K562 (cell line): Measurements from ENCODE around the gene IL27RA. TPM values are rescaled to one million over a fixed set of nuclear protein-coding genes. Genes with fewer than 3 reads are reported as not detected.

Experiments
- ARID2 ChIP-seq: fragments of 450-650 bp; IDR thresholded peaks from 2 replicates; pipeline ENCODE4 v1.6.1; 2017; ENCODE audit warnings: antibody characterized with exemption, mild to moderate bottlenecking
- CBFA2T3 ChIP-seq: fragments of 450-650 bp; IDR thresholded peaks from 2 replicates; pipeline ENCODE4 v1.6.1; 2017
- CCNT2 ChIP-seq: IDR thresholded peaks from 2 replicates; pipeline ENCODE4 v1.6.1; 2011; ENCODE audit warnings: borderline replicate concordance, low read depth, mild to moderate bottlenecking, moderate library complexity, mixed read lengths, low read length; ENCODE audit not compliant: insufficient read length; ENCODE audit errors: extremely low read depth
- EGR1 ChIP-seq: fragments of 450-650 bp; conservative IDR thresholded peaks from 2 replicates; pipeline ENCODE4 v1.6.1; 2017; ENCODE audit warnings: mild to moderate bottlenecking
- FOS ChIP-seq: IDR thresholded peaks from 3 replicates; pipeline ENCODE4 v1.6.1; 2011; ENCODE audit not compliant: insufficient read length; ENCODE audit errors: extremely low read depth
- FOXA3 ChIP-seq, 2 experiments: fragments of 450-650 bp in 1 of 2; sonication (generic) in 1 of 2; formaldehyde crosslinking; IDR thresholded peaks in 1 of 2; conservative IDR thresholded peaks in 1 of 2; 2 replicates each; pipeline versions ENCODE4 v1.4.0 to v1.8.0; 2020 to 2022; ENCODE audit warnings: mild to moderate bottlenecking in 2 of 2, missing genetic modification reagents in 1 of 2
- MEF2A ChIP-seq: IDR thresholded peaks from 2 replicates; pipeline ENCODE4 v1.6.1; 2011; ENCODE audit warnings: low read depth, mild to moderate bottlenecking, low read length, moderate library complexity; ENCODE audit not compliant: control insufficient read depth
- MIER1 ChIP-seq: fragments of 450-650 bp; IDR thresholded peaks from 2 replicates; pipeline ENCODE4 v1.6.1; 2016; ENCODE audit warnings: antibody characterized with exemption, mild to moderate bottlenecking, low read depth
- NEUROD1 ChIP-seq: fragments of 150-350 bp; IDR thresholded peaks from 2 replicates; pipeline ENCODE4 v1.6.1; 2014; ENCODE audit warnings: borderline replicate concordance, low read length, low read depth; ENCODE audit not compliant: partially characterized antibody
- NFIX ChIP-seq: fragments of 250-450 bp; sonication (Bioruptor Pico); IDR thresholded peaks from 2 replicates; pipeline ENCODE4 v1.4.0; 2020; ENCODE audit warnings: low read depth, mild to moderate bottlenecking, moderate library complexity
- NFRKB ChIP-seq: fragments of 450-650 bp; IDR thresholded peaks from 2 replicates; pipeline ENCODE4 v1.6.1; 2016; ENCODE audit warnings: low read depth
- PCBP2 ChIP-seq: fragments of 200-400 bp; formaldehyde crosslinking; IDR thresholded peaks from 2 replicates; pipeline ENCODE4 v1.6.1; 2018; ENCODE audit warnings: low read length, low read depth, mild to moderate bottlenecking, moderate library complexity; ENCODE audit not compliant: poor library complexity, severe bottlenecking
- POLR3A ChIP-seq: IDR thresholded peaks from 2 replicates; pipeline ENCODE4 v1.6.1; 2011; ENCODE audit warnings: borderline replicate concordance, mild to moderate bottlenecking, moderate library complexity; ENCODE audit not compliant: insufficient read length, insufficient read depth; ENCODE audit errors: extremely low read depth
- SIN3A ChIP-seq, 2 experiments: fragments of 150-350 bp in 1 of 2; IDR thresholded peaks; 2 replicates each; pipeline ENCODE4 v1.6.1; 2011 to 2016; ENCODE audit warnings: borderline replicate concordance in 2 of 2, low read depth in 2 of 2, low read length in 2 of 2, mild to moderate bottlenecking in 2 of 2, moderate library complexity in 2 of 2; ENCODE audit not compliant: control insufficient read depth in 1 of 2
- SRSF3 ChIP-seq: fragments of 200-400 bp; formaldehyde crosslinking; IDR thresholded peaks from 2 replicates; pipeline ENCODE4 v1.6.1; 2016; ENCODE audit warnings: mild to moderate bottlenecking, low read length, moderate library complexity; ENCODE audit not compliant: insufficient read depth
- TGIF2 ChIP-seq: sonication (generic); formaldehyde crosslinking; IDR thresholded peaks from 2 replicates; pipeline ENCODE4 v1.8.1; 2022; ENCODE audit warnings: mild to moderate bottlenecking, missing genetic modification reagents, moderate library complexity
- TSC22D4 ChIP-seq: fragments of 450-650 bp; IDR thresholded peaks from 2 replicates; pipeline ENCODE4 v1.6.1; 2016; ENCODE audit warnings: missing genetic modification characterization, missing biosample characterization, control low read depth
- TSHZ1 ChIP-seq: fragments of 250-450 bp; sonication (Bioruptor Pico); IDR thresholded peaks from 2 replicates; pipeline ENCODE4 v1.4.0; 2020; ENCODE audit warnings: mild to moderate bottlenecking, moderate library complexity
- U2AF1 ChIP-seq: fragments of 200-400 bp; formaldehyde crosslinking; optimal IDR thresholded peaks from 2 replicates; pipeline ENCODE3; 2017; ENCODE audit warnings: mild to moderate bottlenecking, low read depth, low read length, moderate library complexity
- ZBTB8A ChIP-seq: fragments of 450-650 bp; IDR thresholded peaks from 2 replicates; pipeline ENCODE4 v1.6.1; 2018; ENCODE audit warnings: mild to moderate bottlenecking, moderate library complexity; ENCODE audit not compliant: partially characterized antibody
- ZNF184 ChIP-seq: sonication (generic); formaldehyde crosslinking; IDR thresholded peaks from 2 replicates; pipeline ENCODE4 v1.5.0; 2020; ENCODE audit warnings: missing genetic modification reagents
- ZNF212 ChIP-seq: fragments of 450-650 bp; formaldehyde crosslinking; IDR thresholded peaks from 2 replicates; pipeline ENCODE4 v1.4.0; 2020; ENCODE audit warnings: mild to moderate bottlenecking
- ZNF232 ChIP-seq: sonication (generic); formaldehyde crosslinking; IDR thresholded peaks from 2 replicates; pipeline ENCODE4 v1.8.0; 2022; ENCODE audit warnings: mild to moderate bottlenecking, missing genetic modification reagents
- ZNF449 ChIP-seq: fragments of 250-450 bp; sonication (Bioruptor Pico); IDR thresholded peaks from 2 replicates; pipeline ENCODE4 v1.8.0; 2022; ENCODE audit warnings: moderate library complexity, mild to moderate bottlenecking, inconsistent platforms
- polyA plus RNA-seq, 8 experiments: library from polyadenylated mRNA; depleted of rRNA in 4 of 8; stranded (reverse) in 5 of 8; unstranded in 3 of 8; fragments of >200 nt; fragmentation: Nextera tagmentation in 2 of 8; fragmentation: Illumina TruSeq in 1 of 8; extraction: Ambion mirVana in 2 of 8; extraction: Trizol in 1 of 8; gene quantifications; 2 replicates each; pipeline versions ENCODE4 v1.2.1 to v1.2.3, GENCODE V29; 2011 to 2014; ENCODE audit warnings: inconsistent platforms in 1 of 8, missing spikeins in 1 of 8
- total RNA-seq, 7 experiments: library from RNA; depleted of rRNA in 6 of 7; stranded (reverse); fragments of >200 nt in 6 of 7; fragmentation: Illumina TruSeq in 2 of 7; extraction: Trizol in 2 of 7; gene quantifications; 2 replicates each; pipeline versions ENCODE4 v1.2.1 to v1.2.3, GENCODE V29; 2011 to 2021; ENCODE audit warnings: low replicate concordance in 1 of 7

IL27RA gene
- total and polyA plus RNA-seq, 9 of the 15 experiments (the other 6 are each of a cell fraction or from before 2014, with no cell fraction given) = 1.9 to 15.9 (median 12.0) TPM

- no peak for TF ChIP-seq ZNF212 (CRISPR knock-in tag)
- TF ChIP-seq MEF2A = no peak
- TF ChIP-seq SRSF3 = no peak
- no peak for TF ChIP-seq NFRKB
- no peak for TF ChIP-seq TSC22D4 (tag)
- TF ChIP-seq TGIF2 (CRISPR knock-in tag) = no peak
- TF ChIP-seq SIN3A (IDR thresholded peaks at IDR 0.05; ENCODE audit: borderline replicate concordance in 2 of 2, control insufficient read depth in 1 of 2, low read depth in 2 of 2, low read length in 2 of 2) = peak in 1 of 2 experiments; percentile 41; a peak in 2 of 4 replicates
- no peak for TF ChIP-seq ZNF449 (CRISPR knock-in tag)
- no peak for TF ChIP-seq ZNF184 (CRISPR knock-in tag)
- no peak for TF ChIP-seq CBFA2T3
- TF ChIP-seq ARID2 = no peak
- TF ChIP-seq MIER1 = no peak
- TF ChIP-seq FOXA3 (CRISPR knock-in tag; conservative IDR thresholded peaks at IDR 0.05 in 1 of 2, IDR thresholded peaks at IDR 0.05 in 1 of 2) = no peak
- no peak for TF ChIP-seq U2AF1
- no peak for TF ChIP-seq FOS
- TF ChIP-seq EGR1 = no peak
- TF ChIP-seq NFIX (CRISPR knock-in tag) = no peak
- TF ChIP-seq ZBTB8A = no peak
- TF ChIP-seq TSHZ1 = no peak; the same call in 1 of the 2 replicates
- TF ChIP-seq NEUROD1 = no peak
- TF ChIP-seq ZNF232 (CRISPR knock-in tag) = no peak
- TF ChIP-seq POLR3A = no peak
- TF ChIP-seq PCBP2 = no peak
- peak; percentile 75 for TF ChIP-seq CCNT2
Measured at GRCh38 chr19:14073261-14073924, 41.8 kb downstream of the IL27RA start (continued).
